Measurements from ENCODE around the gene AGXT.

AGXT gene

GRCh38 chr2:240886678-240887609 is 18.3 kb downstream of the AGXT start:
- DNase-seq, result no peak

- DNase-seq, result no peak
Measured at GRCh38 chr2:240887631-240888030, 19.0 kb downstream of the AGXT start.

- no peak for DNase-seq
Measured at GRCh38 chr2:240888130-240888889, 19.7 kb downstream of the AGXT start.

DNA sequence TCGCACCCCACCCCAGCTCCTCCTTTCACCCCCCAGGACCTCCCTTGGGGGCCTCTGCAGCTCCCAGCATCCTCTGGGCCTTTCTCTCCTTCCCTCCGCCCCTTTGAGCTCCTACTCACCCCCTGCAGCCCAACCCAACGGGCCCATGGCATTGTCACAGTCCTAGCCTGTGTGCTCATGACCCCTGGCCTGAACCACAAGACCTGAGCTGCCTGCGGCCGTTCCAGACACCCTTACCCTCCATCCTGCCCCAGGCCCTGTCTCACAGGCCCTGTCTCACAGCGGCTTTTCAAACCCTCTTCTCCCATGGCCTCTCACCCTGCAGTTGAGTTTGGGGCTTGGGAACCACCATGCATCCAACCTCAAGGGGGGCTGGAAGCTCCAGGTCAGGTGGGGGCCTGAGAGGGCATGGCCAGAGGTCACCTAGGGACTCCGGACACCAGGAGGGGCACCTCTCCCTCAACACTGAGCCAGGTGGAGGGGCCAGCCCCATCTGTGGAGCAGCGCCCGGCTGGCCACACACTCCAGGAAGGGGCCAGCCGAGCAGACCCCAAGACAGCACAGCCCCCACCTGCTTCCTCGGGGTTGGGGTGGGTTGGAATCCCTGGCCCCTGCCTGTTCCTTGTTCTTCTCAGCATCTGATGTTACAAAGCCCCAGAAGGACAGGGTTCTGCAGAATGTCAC is 20.4 kb downstream of the AGXT start:
- no peak for DNase-seq

GRCh38 chr2:240889601-240890560 is 21.3 kb downstream of the AGXT start:
- no peak for DNase-seq

DNA sequence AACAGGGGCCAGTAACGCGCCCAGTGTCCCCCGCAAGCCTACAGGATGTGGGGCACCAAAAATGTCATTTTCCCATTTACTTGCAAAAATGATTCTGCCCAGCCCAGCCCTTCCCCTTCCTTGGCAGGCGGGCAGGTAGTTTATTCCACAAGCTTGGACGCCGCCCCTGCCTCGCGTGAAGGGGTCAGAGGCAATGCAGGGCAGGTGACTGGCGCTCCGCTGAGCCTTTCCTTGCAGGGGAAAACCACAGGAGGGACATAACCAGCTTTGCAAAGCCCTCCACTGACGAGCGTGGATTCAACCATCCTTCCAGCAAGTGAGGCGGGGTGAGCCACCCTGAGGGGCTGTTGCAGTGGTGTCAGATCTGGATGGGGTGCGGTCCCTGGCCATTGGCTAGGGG is 22.1 kb downstream of the AGXT start:
- no peak for DNase-seq

GRCh38 chr2:240891492-240892340 is 23.1 kb downstream of the AGXT start:
- no peak for DNase-seq

DNA sequence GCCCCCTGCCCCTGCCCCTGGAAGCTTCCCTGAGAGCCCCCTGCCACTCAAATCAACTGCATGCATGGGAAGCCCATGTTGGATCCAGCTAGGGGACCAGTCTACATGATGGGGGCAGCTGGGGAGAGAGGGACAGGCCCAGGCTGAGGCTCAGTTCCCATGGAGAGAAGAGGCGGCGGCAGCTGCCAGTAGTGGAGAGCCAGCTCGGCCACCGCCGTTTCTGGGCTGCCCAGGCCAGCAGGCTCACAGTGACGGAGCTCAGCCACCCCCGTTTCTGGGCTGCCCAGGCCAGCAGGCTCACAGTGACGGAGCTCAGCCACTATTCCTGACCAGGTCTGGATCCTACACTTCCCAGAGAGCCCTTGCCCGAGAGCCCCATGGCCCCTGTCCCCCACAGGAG is 23.7 kb downstream of the AGXT start:
- DNase-seq, result no peak

GRCh38 chr2:240892925-240893324 is 24.3 kb downstream of the AGXT start:
- DNase-seq, result no peak

- no peak for DNase-seq
Measured at GRCh38 chr2:240893363-240893844, 24.8 kb downstream of the AGXT start.

- DNase-seq, result no peak
Measured at GRCh38 chr2:240894006-240894405, 25.4 kb downstream of the AGXT start.

DNA sequence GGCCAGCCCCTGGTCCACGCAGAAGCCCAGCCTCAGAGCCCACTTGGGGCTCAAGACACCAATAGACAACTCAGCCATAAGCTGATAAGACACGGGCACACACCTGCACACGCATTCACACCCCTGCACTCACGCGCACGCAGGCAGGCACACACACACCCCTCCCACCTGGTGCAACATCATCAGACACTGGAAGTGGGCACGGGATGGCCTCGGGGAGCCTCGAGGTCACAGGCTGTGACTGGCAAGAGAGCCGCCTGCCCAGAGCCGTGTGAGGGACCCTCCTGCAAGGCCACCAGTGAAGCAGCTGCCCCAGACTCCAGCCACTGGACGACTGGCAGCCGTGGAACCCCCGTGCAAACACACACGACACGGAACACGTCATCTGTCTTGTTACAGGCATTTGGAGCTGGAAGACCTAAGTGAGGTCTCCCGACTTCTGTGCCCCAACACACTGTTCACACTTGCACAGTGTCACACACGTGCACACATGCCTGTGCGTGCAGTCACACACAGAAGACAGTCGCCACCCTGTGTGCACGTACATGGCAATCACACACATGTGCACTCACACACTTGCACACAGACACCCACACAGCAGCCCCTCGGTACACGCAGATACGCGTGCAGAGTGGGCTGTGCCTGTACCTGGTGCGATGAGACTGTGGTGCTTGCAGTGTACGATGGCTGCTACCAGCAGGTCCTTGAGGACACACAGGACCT is 26.4 kb downstream of the AGXT start:
- DNase-seq, result no peak

DNA sequence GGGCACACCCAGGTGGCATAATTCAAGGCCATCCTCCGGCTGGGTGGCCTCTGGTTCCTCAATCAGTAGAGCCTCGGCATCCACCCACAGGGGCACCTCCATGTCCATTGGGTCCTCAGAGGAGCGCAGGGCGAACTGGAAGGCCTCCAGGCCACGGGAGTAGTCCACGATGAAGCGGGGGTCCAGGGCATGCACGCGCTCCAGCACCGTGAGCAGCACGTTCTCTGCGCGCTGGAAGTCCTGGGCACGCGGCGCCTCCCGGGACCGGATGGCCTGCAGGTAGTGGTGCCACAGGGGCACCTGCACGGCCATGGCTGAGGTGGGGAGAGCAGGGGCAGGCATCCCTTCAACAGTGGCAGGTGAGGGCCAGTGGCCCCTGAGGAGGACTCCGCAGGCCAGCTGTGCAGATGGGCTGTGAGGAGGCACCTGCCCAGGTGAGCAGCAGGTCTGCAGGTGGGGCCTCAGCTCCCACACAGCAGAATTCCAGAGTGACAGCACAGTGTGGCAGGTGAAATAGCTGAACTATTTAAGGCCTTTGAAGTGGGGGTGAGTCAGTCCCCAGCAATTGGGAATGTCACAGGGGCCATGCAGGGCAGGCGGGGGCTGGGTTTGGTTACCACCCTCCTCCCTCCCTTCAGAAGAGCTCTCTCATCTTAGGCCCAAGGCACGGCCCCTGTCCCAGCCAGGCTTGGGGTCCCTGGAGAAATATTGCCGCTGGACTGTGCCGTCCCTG is 27.2 kb downstream of the AGXT start, which contains the start of gene MAB21L4:
MAB21L4 (minus strand) TSS at position 501 of the 733 bp plus-strand sequence; CDS start at position 342, 159 bp downstream.
- DNase-seq, result no peak

GRCh38 chr2:240896394-240896793 is 27.8 kb downstream of the AGXT start:
- DNase-seq, result no peak

DNA sequence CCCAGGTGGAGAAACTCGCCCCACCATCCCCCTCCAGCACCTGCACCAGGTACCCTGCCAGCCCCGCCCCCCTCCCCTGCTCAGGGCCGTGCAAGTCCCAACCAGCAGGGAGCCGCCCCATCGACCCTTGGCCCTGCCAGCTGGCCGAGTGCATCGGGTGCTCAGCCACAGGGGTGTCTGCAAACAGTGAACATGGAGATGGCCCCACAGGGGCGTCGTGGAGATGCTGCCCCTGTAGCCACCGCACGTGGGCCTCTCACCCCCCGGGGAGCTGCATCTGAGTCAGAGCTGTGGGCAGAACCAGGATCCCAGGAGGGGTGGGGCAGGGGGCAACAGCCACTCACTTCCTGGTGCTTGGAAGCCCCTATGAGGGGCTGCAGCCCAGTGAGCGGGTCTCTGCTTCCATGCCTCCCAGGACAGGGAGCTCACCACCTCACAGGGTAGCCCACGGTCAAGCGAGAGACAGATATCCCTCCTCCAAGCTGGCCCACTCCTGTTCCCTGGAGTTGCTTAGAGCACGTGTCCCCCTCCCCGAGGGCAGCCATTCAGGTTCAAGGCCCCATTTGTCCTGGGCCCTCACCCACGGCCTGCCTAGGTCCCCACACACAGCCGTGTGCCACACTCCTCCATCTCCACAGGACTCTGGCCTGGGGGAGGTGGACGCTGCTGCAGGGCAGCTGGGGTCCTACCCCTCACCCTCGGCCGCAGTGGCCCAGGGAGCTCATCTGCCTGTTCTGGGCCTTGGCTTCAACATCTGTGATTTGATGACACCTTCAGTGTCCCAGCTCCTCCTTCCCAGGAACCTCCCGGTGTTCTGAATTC is 28.5 kb downstream of the AGXT start:
- DNase-seq, result no peak

DNA sequence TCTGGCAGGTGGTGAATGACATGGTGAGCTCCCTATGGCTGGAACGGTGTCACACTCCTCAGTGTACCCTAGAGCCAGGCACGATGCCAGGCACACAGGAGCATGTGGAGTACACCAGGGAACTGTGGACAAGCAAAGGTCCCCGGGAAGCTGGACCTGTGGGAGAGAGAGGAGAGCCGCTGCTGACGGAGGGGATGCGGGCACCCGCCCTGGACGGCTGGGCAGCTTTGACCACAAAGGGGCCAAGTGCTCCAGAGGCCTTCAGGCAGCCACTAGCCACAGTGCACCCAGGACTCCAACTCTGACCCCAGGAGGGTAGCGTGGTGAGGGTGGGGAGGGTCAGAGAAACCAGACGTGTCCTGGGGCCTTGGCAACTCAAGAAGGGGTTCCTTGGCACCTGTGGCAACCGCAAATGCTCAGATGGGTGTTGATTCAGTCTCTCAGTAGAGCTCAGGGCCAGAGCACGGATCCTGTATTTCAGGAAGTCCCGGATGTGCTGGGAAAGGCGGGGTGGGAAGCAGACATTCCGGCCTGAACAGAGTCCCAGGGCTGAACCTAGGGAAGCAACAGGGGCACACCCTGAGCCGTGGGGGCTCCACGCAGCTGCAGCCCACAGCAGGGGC is 29.6 kb downstream of the AGXT start:
- DNase-seq, result no peak

DNA sequence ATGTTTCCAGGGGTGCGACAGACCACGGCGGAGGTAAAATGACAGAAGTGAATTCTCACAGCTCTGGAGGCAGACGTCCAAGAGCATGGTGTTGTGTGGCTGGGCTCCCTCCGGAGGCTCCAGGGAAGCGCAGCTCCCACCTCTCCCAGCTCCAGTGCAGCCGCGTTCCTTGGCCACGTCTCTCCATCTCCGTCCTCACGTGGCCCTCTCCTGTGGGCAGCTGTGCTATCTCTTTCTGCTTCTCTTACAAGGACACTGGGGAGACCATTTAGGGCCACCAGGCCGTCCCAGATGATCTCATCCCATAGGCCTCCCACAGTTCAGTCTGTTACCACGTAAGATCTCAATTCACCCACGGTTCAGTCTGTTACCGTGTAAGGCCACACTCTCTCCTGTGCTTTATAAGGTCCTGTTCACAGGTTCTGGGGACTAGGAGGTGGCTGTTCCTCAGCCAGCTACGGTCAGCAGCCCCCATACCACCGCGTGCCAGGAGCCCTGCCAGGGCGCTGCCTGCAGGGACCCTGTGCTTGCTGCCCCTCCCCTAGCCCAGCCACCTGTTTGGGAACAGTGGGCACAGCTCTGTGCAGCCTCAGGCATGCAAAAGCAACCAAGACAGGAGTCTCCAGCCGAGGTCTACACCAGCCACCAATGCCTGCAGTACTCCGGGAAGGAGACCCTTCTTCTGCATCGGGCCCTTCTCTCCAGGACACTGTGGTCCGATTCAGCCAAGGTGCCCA is 30.3 kb downstream of the AGXT start:
- DNase-seq, result no peak
